Nucleus accumbens (tissue), 56 donors: ENCODE data around the gene CCDC172.

Experiments used
- DNase-seq, 56 donors: peaks; one replicate each; lab custom pipeline; 2025; lab: John Stamatoyannopoulos, UW

The CCDC172 gene, protein sequence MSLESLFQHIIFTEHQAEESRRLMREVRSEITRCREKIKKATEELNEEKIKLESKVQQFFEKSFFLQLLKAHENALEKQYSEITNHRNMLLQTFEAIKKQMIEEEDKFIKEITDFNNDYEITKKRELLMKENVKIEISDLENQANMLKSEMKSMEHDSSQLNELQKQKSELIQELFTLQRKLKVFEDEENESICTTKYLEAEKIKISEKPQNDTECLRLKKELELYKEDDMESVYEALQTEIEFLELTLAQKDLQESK

DNA sequence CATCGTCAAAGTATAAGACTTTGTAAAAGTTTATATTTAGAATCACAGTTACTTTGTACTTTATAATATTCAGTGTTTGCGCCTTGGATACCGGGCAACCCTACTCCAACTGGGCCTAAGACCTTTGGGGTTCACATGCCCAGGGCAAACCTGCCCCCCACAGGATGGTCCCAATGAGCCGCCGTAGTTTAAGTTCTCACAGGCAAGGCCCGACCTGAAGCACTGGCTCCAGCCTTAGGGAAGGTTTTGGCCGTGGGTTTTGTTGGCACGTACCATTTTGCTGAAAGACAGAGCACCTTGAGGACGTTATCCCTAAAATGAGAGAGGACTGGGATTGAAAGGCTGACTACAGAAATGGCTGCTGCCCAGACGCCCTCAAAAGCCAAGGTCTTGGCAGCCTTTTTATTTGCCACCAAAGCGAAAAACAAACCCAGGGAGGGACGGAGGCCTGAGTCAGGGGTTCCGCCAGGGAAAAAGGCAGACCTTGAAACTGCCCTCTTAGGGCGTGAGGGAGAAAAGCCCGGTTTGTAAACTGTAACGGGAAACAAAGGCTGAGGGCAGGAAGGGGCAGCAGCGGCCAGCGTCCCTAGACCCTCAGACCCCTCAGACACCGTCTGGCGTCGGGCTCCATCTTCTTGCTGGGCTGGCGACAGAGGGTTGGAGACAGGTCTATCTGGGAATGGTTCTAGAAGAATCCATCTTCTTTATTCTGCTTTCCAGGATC, at the start of gene CCDC172:
Gene CCDC172, plus strand, starts transcription at position 222 of the 724 bp plus-strand sequence. CDS start 564 bp downstream, outside the sequence.
- DNase-seq, result no peak

DNA sequence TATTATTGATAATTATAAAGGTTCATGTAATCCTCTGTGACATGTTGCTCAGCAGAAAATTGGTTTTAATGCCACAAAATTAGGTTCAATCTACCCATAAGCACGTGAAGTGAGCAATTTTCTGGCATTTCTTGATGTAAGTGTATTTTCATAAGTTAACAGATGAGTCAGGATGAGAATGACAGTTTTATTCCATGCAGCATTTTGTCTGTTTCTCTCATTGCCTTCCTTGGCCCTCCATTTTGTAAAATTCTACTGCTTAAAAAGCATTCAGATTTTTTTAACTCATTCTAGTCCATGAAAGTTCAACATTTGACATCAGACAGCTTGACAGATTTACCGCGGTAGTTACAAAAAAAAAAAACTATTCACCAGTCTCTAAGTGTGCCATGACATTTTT, 47.3 kb upstream of the CCDC172 start:
- DNase-seq, result no peak

DNA sequence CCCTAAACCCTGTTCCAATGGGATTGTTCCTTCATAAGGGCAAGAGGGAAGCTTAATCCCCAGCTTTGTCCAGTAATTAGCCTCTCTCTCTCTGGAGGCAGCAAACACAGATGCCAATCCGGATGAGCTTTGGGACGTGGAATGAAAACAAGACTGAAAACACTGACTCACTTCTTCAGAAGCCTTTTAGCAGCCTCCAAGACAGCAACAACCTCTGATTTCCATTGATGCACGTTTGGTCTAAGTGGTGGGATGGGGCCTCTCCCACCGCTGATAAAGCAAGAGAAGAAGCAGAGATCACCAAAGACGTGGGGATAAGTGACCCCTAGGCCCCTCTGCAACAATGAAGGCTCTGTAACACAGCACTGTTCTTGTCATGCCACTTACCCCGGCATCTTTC, 45.4 kb upstream of the CCDC172 start:
- DNase-seq, result no peak

DNA sequence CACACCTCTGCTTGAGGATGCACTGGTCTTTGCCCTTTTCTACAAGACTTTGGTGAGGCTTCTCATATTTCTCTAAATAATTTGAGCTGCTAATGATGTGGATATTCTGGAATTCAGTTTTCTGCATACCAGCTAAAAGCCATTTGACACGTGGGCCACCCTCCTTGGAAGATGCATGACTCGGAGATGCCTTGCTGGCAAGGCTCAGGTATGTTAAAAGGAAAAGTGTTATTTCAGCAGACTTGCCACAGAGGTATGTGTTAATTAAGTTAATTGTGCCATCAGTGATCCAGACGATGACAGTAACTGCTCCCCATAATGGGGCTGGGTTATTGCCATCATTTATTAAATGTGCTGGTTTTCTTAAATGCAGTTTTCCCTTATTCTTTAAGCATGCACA, 42.5 kb upstream of the CCDC172 start:
- DNase-seq, result no peak

DNA sequence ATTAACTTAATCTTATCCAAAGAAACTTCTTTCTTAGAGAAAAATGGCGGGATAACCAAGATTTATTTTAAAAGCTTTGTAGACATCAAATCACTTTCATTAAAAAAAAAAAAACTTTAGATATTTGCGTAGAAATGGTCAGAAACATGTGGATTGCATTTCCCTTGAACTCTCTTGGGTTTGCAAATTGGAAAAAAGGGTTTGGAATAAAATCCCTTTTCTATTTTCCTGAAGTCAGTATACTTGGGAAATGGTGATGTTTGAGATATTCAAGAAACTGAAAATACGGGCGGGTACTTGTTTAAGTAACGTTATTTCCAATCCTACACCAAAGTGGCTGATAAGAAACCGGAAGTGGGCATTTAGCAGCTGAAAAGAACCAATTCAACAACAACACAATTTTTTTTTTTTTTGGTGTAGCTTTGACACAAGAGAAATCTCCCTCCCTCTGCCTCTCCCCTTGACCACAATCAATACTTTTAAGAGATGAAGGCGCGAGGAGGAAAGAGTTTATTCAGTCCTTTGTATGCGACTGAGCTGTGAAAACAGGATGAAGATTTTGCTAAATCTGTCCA, 37.5 kb upstream of the CCDC172 start:
- DNase-seq, result no peak

DNA sequence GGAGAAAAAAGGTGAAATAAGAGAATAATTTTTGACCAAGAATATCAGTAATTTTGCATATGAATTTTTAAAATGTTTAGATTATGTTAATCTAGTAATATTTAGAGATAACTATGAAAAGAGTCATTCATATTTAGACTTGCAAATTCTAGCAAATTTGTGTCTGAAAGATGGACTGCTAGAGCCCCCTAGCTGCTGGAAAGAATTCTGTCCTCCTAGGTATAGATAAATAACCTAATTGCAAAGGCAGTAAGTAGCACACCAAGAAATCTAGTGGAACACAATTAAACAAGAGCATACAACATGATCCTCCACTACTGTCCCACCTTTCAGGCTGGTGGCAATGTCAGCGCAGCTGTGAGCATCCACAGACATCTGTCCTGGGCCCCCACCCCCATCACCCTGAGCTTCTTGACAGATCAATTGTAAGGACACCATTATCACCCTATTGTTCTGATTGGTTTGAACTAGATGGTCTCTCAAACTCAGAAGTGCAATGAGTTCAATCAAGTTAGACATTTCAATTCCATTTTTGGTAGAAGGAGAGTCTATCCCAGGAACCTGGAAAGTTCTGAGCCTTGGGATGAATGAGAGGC, 36.2 kb upstream of the CCDC172 start:
- DNase-seq, result peak in 17 of 56 donors; percentile 4 to 62 (median 22)

DNA sequence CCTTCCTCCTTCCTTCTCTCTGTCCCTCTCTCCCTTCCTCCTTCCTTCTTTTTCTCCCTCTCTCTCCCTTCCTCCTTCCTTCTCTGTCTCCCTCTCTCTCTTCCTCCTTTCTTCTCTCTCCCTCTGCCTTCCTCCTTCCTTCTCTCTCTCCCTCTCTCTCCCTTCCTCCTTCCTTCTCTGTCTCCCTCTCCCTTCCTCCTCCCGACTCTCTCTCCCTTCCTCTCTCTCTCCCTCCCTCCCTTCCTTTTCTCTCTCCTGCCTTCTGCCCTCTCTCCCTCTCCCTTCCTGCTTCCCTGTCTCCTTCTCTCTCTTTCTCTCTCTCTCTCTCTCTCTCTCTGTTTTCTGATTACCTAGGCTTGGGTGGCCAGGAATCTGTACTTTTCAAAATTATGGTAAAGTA, 34.6 kb upstream of the CCDC172 start:
- no peak for DNase-seq

DNA sequence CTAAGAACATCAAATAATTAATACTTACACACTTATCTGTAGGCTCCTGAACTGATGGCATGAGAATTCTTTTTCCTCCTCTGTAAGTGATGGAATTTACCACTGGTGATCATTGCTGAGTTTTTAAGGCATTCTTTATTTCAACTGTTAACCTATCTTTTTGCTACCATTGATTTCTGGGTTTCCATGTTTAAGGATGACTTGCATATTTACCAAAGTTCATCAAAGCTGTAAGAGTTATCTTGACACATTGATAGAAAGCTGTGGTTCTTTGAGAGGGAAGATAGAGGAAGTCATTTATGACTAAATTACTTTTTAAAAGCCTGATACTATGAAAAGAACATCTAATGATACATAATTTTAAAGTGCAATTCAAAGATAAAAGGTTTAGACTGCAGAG, 31.8 kb upstream of the CCDC172 start:
- DNase-seq, result no peak

DNA sequence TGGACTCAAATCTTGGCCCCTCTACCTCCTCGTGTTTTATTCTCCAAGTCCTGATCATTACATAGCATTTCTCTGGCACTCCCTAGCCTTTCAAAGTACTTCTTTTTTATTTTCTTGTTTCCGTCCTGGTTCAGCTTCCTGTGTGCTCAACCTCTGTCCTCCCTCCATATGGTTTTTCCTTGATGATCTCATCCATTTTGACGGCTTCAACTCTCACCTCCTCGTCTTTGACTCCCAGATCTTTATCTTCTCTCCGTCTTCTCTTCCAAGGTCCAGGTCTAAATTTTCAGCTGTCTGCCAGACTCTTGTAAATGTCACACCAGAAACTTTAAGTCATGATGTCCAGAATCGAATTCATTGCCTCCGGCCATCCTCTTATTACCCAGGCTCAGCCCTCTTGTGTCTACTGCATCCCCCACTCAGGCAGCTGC, 27.9 kb upstream of the CCDC172 start:
- no peak for DNase-seq

DNA sequence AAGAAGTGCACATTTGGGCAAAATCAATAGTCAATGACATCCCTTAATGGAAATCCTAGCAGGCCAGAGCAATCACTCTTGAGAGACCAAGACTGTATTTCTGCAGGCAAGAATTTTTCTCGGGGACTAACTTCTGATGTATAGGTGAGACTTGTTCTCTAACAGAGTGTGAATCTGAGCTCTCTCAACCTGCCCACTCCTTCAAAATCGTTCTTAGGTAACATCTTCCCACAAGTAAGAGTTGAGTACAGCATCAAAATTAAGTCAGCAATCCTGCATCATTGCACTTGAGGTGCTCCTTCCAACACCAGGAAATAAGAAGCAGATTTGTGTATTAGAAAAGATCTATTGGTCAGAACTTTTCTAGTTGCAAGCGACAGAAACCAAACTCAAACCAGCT, 25.7 kb upstream of the CCDC172 start:
- peak in 1 of 56 donors; percentile 13 for DNase-seq

DNA sequence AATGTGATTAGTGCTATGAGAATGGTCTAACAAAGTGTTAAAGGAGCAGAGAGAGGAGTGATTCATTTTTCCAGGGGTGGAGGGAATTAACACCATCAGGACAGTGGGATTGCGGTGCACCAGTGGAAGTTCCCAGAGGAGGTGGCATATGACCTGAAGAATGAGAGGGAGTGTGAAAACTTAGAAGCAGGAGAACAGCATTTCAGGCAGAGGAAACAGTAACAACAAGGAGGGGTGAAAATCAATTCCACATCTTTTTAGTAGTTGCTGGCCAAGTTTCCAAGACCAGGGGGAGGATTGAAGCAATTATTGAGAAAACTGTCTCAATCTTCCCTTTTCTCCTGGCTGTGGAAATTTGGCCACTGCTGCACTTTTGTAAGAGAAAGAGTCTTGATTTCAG, 23.7 kb upstream of the CCDC172 start:
- DNase-seq, result no peak

DNA sequence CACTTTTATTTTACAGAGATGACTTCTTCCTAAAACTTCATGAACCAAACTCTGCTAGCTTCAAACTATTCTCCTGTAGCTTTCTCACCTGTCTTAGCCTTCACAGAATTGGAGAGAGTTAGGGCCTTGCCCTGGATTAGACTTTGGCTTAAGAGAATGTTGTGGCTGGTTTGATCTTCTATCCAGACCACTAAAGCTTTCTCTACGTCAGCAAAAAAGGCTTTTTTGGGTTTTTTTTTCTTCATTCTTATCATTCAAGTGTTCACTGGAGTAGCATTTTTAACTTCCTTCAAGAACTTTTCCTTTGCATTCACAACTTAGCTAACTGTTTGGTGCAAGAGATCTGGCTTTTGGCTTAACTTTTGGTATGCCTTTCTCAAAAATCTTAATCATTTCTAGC, 19.3 kb upstream of the CCDC172 start:
- DNase-seq, result no peak

DNA sequence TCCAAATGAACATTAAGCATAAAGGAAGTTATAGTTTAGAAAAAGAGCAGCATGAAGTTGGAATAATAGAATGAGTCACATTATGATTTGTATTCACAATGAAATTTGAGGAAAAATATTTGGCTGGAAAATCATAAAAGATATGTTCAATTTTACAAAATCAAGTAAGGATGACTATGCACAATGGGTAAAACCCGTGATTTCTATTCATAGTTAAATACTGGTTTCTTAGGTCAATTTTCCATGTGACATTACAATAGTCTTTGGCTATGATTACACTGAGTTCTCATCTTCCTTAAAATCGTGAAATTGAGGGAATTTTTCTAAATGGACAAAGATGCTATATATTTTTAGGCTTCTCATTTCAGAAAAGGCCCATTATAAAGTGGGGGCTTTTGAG, 17.4 kb upstream of the CCDC172 start:
- no peak for DNase-seq

DNA sequence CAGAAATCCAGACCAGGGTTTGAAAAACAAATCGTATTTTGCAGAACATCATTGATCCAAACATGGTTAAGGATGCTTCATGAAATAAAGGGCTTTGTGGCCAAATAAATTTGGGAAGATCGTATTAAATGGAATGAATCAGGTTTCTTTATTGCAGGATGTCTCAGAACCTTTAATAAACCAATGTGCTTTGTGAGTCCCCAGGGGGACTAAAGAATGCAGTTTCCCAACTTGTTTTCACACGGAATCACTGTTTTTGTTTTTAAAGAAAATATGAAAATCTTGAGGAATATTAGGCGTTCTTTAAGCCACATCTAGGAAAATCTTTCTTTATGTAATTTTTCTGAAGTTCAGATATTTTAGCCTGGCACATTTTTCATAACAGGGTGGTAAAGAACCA, 16.8 kb upstream of the CCDC172 start:
- no peak for DNase-seq

DNA sequence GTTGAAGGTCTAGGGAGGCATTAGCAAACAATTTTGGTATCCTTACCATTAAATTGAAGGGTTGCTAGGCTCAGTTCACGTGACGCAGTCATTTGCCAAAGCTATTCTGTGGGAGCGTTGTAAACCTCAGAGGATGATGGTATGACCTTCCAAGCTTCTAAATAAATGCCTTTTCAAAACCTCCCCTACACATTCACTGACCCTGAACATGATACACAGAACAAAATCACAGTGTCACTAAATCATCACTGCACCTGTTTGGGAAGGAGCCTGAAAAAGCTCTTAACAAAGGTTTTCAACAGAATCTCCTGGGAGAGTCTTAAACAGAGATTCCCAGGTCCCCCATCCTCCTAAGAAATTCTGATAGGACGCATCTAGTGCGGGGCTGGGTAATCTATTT, 13.2 kb upstream of the CCDC172 start:
- DNase-seq, result no peak

DNA sequence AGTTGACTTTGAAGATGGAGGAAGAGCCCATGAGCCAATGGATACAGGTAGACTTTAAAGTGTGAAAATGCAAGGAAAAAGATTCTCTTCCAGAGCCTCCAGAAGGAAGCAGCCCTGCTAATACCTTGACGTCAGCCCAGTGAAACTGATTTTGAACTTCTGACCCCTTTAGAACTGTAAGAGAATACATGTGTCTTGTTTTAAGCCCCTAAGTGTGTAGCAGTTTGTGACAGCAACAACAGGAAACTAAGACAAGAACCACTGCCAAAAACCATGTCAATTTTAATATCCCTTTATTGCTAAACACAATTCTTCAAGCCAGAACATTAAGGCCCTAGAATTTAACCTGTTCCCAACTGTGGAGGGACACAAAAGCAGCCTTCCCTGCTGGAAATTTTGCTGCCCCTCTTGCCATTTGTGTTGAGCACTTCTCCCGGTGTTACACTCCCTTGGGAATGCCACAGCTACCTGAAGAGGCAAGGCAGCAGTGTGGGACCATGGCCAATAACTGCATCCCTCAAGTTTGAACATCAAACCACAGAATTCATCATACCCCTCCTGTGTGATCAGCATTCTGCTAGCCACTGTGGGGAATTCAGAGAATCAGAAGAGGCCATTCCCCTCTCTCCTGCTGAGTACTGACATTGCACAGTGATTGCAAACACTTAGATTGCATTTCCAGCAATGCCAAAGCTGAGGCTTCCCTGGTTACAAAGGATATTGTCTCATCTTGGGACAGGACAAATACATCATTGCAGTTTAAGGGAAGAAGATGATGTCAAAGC, 12.3 kb upstream of the CCDC172 start:
- no peak for DNase-seq

DNA sequence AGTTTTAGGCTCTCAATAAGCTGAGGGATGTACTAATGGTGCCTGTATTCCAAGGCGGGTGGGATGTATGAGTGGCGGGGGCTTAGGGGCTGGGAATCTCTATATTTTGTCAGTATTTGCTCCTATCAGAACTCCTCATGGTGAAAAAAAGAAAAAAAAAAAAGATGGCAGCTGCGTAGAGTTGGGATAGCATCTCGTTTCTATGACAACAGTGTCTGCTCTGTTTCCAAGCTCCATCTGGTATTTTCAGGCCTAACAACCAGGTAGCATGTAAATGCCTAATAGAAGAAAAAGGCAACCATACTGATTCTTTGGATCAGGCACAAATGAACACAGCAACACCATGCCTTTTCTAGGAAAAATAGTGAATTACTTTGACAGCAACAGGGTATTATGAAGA, 11.7 kb upstream of the CCDC172 start:
- no peak for DNase-seq

DNA sequence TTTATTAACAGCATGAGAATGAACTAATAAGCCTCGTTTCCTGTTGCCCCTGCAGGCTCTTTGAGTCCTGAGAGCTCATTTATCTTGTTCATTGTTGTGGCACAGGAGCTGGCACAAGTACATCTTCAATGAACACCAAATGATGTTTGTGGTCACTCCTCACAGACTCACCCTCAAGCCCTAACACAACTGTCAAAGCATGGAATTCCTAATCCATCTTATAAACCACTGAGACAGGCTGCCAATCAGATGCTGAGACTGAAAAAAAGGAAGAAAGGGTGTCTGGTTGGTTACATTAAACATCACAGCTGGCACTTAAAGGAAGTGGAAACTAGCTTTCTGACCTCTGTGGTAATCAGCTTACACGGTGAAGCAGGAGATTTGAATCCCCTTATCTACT, 7.7 kb upstream of the CCDC172 start:
- no peak for DNase-seq

DNA sequence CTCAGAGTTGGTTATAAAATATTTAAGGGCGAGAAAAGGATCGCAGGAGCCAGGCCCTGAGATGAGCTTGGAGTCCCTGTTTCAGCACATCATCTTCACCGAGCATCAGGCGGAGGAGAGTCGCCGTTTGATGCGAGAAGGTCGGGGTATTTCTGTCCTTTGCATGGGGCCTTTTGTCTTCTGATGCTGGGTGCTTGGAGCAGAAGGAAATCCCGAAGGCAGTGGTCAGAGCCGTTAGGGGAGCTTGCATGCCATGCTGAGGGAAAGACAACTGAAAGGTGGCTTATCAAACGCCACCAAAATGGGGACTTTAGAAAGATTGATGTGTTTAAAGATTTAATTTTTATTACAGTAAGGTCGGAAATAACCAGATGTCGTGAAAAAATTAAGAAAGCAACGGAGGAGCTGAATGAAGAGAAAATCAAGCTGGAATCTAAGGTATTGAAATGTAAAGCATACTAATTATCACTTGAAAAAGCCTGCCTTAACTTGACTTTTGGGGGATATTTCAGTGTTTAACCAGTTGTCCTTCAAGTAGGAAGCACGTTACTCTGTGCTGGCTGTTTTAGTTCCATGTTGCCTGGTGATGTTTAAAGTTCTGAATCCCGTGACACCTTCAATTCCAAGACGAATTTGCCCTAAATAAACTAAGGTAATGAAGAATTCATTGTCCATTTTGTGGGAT, 845 bp downstream of the CCDC172 start:
- no peak for DNase-seq

DNA sequence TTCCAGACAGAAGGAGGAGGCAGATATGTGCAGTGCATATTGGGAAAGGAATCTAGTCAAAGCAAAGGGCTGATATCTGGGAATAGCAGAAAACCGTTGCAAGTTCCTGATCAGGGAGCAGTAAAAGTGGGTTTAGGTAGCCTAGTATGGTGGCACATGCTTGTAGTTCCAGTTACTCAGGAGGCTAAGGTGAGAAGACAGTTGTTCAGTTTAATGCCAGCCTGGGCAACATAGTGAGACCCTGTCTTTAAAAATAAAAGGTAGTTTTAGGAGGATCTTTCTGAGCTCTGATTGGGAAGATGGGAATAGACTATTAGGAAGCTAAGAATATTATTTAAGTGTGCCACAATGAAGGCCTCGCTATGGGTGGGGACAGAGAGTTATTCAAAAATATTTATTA, 1.7 kb downstream of the CCDC172 start:
- DNase-seq, result no peak
